Measurements from ENCODE around the gene HARS1.
"Not testable (repeated sequence)": the region's sequence is repeated elsewhere in the genome, so short reads cannot be mapped to it uniquely, and the experiment has no call there.

Gene HARS1, protein sequence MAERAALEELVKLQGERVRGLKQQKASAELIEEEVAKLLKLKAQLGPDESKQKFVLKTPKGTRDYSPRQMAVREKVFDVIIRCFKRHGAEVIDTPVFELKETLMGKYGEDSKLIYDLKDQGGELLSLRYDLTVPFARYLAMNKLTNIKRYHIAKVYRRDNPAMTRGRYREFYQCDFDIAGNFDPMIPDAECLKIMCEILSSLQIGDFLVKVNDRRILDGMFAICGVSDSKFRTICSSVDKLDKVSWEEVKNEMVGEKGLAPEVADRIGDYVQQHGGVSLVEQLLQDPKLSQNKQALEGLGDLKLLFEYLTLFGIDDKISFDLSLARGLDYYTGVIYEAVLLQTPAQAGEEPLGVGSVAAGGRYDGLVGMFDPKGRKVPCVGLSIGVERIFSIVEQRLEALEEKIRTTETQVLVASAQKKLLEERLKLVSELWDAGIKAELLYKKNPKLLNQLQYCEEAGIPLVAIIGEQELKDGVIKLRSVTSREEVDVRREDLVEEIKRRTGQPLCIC

GRCh38 chr5:140690941-140691924 lies at the start of gene HARS1, which contains the start of gene HARS2:
Gene HARS1, minus strand, starts transcription at chr5:140691370. Its CDS starts 66 bp downstream, at chr5:140691304.
Gene HARS2, plus strand, starts transcription at chr5:140691455. Its CDS starts 194 bp downstream, at chr5:140691649.
- in situ Hi-C loops (cut with MboI; ENCODE audit: low pct_unique_long_range_greater_than_20kb, low sequenced_read_pairs, unreplicated experiment): no loop called here
- TF ChIP-seq, protein P1, sequence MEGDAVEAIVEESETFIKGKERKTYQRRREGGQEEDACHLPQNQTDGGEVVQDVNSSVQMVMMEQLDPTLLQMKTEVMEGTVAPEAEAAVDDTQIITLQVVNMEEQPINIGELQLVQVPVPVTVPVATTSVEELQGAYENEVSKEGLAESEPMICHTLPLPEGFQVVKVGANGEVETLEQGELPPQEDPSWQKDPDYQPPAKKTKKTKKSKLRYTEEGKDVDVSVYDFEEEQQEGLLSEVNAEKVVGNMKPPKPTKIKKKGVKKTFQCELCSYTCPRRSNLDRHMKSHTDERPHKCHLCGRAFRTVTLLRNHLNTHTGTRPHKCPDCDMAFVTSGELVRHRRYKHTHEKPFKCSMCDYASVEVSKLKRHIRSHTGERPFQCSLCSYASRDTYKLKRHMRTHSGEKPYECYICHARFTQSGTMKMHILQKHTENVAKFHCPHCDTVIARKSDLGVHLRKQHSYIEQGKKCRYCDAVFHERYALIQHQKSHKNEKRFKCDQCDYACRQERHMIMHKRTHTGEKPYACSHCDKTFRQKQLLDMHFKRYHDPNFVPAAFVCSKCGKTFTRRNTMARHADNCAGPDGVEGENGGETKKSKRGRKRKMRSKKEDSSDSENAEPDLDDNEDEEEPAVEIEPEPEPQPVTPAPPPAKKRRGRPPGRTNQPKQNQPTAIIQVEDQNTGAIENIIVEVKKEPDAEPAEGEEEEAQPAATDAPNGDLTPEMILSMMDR (IDR thresholded peaks at IDR 0.05; ENCODE audit: extremely low read depth, insufficient read depth, missing control alignments): peak; percentile 1
- peak; percentile 90 for DNase-seq (ENCODE audit: low spot score)

DNA sequence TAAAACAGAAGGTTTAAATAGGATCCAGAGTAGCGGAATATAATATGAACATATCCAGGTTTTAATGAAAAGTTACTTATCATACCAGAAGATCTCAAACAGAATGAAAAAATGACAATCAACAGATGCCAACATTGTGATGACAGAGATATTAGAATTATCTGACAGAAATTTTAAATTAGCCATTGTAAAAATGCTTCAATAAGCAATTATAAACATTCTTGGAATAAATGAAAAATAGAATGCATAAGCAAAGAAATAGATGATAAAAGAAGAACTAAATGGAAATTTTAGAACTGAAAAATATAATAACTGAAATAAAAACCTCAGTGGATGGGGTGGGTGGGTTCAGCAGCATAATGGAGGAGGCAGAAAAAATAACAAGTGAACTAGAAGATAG lies 46.3 kb upstream of the HARS1 start:
- DNase-seq (ENCODE audit: low spot score): no peak
- in situ Hi-C loops (cut with MboI; ENCODE audit: low pct_unique_long_range_greater_than_20kb, low sequenced_read_pairs, unreplicated experiment): no loop called here
- TF ChIP-seq, protein P1 (IDR thresholded peaks at IDR 0.05; ENCODE audit: extremely low read depth, insufficient read depth, missing control alignments): no peak

- in situ Hi-C loops (cut with MboI; ENCODE audit: low pct_unique_long_range_greater_than_20kb, low sequenced_read_pairs, unreplicated experiment): no loop called here
- TF ChIP-seq, protein P1 (IDR thresholded peaks at IDR 0.05; ENCODE audit: extremely low read depth, insufficient read depth, missing control alignments): no peak
- DNase-seq (ENCODE audit: low spot score): no peak
Observed at GRCh38 chr5:140734354-140734753, 43.2 kb upstream of the HARS1 start.

DNA sequence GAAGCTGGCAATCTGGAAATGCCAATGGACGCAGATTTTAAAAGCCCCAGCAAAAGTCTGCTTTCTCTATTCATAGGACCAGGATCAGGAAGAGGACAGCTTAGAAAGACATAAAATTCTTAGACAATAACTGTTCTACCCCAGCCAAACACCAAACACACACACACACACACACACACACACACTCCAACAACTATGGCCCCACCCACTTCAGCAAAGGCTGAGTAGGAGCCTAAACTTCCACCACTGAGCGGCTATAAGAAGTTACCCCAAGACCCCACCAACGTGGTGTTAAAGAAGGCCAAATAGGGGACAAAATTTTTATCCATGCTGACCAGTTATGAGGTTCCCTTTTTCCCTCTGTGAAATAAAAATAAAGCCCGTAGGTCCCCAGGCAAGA lies 41.9 kb upstream of the HARS1 start:
- in situ Hi-C loops (cut with MboI; ENCODE audit: low pct_unique_long_range_greater_than_20kb, low sequenced_read_pairs, unreplicated experiment): no loop called here
- no peak for DNase-seq (ENCODE audit: low spot score)
- TF ChIP-seq, protein P1 (IDR thresholded peaks at IDR 0.05; ENCODE audit: extremely low read depth, insufficient read depth, missing control alignments): no peak

GRCh38 chr5:140725799-140726471 lies 34.8 kb upstream of the HARS1 start:
- TF ChIP-seq, protein P1 (IDR thresholded peaks at IDR 0.05; ENCODE audit: extremely low read depth, insufficient read depth, missing control alignments): no peak
- in situ Hi-C loops (cut with MboI; ENCODE audit: low pct_unique_long_range_greater_than_20kb, low sequenced_read_pairs, unreplicated experiment): loop anchor here (10.0 kb wide), 1 partner anchor 361 kb away; the partner anchor contains the start of gene SLC4A9
- DNase-seq (ENCODE audit: low spot score): peak; percentile 58

GRCh38 chr5:140721395-140721794 lies 30.2 kb upstream of the HARS1 start:
- in situ Hi-C loops (cut with MboI; ENCODE audit: low pct_unique_long_range_greater_than_20kb, low sequenced_read_pairs, unreplicated experiment): loop anchor here (10.0 kb wide), 1 partner anchor 357 kb away; the partner anchor contains the start of gene SLC4A9
- not testable (repeated sequence) for DNase-seq (ENCODE audit: low spot score)

DNA sequence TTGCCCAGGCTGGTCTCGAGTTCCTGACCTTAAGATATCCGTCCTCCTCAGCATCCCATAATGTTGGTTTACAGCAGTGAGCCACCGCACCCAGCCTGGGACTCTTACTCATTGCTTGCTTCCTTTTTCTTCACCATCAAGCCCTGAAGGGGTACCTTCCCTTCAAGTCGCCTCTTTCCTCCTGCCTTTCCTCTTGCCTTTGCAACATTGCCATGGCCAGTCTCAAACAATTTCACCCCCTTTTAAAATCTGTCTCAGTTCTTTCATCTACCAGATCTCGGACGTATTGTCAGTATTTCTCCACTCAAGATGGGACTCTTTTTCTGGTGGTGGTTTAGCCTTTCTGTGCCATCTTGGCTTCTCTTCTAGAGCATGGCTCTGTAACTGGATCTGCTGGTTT lies 29.6 kb upstream of the HARS1 start:
- in situ Hi-C loops (cut with MboI; ENCODE audit: low pct_unique_long_range_greater_than_20kb, low sequenced_read_pairs, unreplicated experiment): loop anchor here (10.0 kb wide), 1 partner anchor 356 kb away; the partner anchor contains the start of gene SLC4A9
- DNase-seq (ENCODE audit: low spot score): not testable (repeated sequence)
